Lower lobe of right lung (tissue), 2 donors: ENCODE measurements around the gene DLL3. TPM values are rescaled to one million over a fixed set of nuclear protein-coding genes. Genes with fewer than 3 reads are reported as not detected.
"Not testable (repeated sequence)": the region's sequence is repeated elsewhere in the genome, so short reads cannot be mapped to it uniquely, and the experiment has no call there.

ENCODE experiments used
- ATAC-seq, 2 donors: fragments of 200-7000 bp; cut with Tn5 transposase; one replicate each; pipeline ENCODE4 v1.9.1; 2020 to 2022; ENCODE audit warnings: mild to moderate bottlenecking in 2 of 2, moderate library complexity in 2 of 2
- DNase-seq: peaks from one replicate; pipeline ENCODE4 v3.0.0-alpha.2; 2020
- H3K27ac ChIP-seq: fragments of 200-600 bp; one replicate; pipeline ENCODE4 v1.8.0; 2022
- H3K27me3 ChIP-seq: fragments of 200-600 bp; one replicate; pipeline ENCODE4 v1.8.0; 2022; ENCODE audit warnings: low read depth
- H3K36me3 ChIP-seq: fragments of 200-600 bp; one replicate; pipeline ENCODE4 v1.8.0; 2022; ENCODE audit warnings: mild to moderate bottlenecking
- H3K4me1 ChIP-seq: fragments of 200-600 bp; one replicate; pipeline ENCODE4 v1.8.0; 2022
- H3K4me3 ChIP-seq: fragments of 200-600 bp; one replicate; pipeline ENCODE4 v1.8.0; 2022; ENCODE audit warnings: mild to moderate bottlenecking
- H3K9me3 ChIP-seq: fragments of 200-600 bp; one replicate; pipeline ENCODE4 v1.8.0; 2022
- intact Hi-C: fragments of 100-400 bp; cut with DNase I; formaldehyde crosslinking; loops from one replicate; pipeline ENCODE4 v1.11.0; 2022
- total RNA-seq: library from RNA; stranded (reverse); fragmentation: NEBNext Ultra II Directional; extraction: Animal tissue kit (Norgen Biotek cat#: 25700); gene quantifications from one replicate; pipeline ENCODE4 v1.2.1, GENCODE V29; 2021
- TF ChIP-seq, protein P1 (sequence below): fragments of 200-600 bp; IDR thresholded peaks from one replicate; pipeline ENCODE4 v1.8.0; 2022; ENCODE audit warnings: antibody characterized with exemption, mild to moderate bottlenecking
- donor health status: DM: no; HTN: yes; CAD: no; lungs with severe emphysema.

The DLL3 gene
- total RNA-seq, 1 donor from 2014 or later = not detected

DNA sequence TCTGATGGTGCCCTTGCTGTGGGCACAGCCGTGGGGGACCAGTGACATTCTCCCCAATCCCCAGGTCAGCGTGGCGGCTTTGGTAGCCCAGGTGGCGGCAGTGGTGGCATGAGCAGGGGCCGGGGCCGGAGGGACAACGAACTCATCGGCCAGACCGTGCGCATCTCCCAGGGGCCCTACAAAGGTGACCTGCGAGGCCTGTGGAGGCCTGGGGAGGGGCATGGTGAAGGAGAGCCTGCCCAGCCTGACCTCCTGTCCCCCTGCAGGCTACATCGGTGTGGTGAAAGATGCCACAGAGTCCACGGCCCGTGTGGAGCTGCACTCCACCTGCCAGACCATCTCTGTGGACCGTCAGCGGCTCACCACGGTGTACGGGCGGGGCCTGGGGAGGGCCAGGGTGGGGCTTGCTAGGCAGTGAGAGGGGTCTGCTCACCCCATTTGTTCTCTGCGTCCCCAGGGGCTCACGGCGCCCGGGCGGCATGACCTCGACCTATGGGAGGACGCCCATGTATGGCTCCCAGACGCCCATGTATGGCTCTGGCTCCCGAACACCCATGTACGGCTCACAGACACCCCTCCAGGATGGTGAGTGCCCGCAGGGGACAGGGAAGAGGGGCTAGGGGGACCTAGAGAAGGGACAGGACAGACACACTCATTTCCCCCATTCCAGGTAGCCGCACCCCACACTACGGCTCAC lies 25.9 kb upstream of the DLL3 start:
- H3K27ac ChIP-seq = no peak overlapping the region
- TF ChIP-seq, protein P1, sequence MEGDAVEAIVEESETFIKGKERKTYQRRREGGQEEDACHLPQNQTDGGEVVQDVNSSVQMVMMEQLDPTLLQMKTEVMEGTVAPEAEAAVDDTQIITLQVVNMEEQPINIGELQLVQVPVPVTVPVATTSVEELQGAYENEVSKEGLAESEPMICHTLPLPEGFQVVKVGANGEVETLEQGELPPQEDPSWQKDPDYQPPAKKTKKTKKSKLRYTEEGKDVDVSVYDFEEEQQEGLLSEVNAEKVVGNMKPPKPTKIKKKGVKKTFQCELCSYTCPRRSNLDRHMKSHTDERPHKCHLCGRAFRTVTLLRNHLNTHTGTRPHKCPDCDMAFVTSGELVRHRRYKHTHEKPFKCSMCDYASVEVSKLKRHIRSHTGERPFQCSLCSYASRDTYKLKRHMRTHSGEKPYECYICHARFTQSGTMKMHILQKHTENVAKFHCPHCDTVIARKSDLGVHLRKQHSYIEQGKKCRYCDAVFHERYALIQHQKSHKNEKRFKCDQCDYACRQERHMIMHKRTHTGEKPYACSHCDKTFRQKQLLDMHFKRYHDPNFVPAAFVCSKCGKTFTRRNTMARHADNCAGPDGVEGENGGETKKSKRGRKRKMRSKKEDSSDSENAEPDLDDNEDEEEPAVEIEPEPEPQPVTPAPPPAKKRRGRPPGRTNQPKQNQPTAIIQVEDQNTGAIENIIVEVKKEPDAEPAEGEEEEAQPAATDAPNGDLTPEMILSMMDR = no peak
- H3K4me1 ChIP-seq = no peaks in the 10 kb centered on the region
- H3K4me3 ChIP-seq = no peak overlapping the region
- H3K36me3 ChIP-seq = peaks cover 91% of the 10 kb centered on the region
- ATAC-seq (peak in 1 of 2 donors; percentile 6), DNase-seq (no peak)
- intact Hi-C loops = no loop called here
- no peaks in the 10 kb centered on the region for H3K9me3 ChIP-seq
- H3K27me3 ChIP-seq = no peaks in the 10 kb centered on the region

DNA sequence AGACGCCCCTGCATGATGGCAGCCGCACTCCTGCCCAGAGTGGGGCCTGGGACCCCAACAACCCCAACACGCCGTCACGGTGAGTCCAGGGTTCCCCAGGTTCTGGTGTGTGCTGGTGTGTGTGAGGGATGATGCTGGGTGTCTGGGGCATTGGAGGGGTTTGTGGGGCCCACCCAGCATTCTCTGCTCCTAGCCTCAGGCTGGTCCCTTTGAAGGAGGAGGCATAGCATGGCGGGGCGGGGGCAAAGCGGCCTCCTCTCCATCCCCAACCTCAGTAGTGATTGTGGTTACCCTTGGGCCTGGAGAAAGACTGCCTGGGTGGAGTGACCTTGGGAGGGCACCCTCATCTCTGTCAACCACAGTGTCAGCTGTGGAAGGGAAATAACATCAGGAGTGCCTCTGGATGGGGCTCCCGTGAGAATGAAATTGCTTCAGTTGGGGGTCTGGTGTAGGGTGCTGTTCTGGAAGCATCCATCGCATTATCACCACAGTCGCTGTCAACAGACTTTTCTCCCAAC lies 25.2 kb upstream of the DLL3 start:
- intact Hi-C loops = no loop called here
- no peak overlapping the region for H3K4me3 ChIP-seq
- no peak overlapping the region for H3K27ac ChIP-seq
- TF ChIP-seq, protein P1 = no peak
- ATAC-seq (no peak), DNase-seq (no peak)
- H3K4me1 ChIP-seq = no peaks in the 10 kb centered on the region
- H3K27me3 ChIP-seq = no peaks in the 10 kb centered on the region
- H3K36me3 ChIP-seq = peaks cover 85% of the 10 kb centered on the region
- no peaks in the 10 kb centered on the region for H3K9me3 ChIP-seq

DNA sequence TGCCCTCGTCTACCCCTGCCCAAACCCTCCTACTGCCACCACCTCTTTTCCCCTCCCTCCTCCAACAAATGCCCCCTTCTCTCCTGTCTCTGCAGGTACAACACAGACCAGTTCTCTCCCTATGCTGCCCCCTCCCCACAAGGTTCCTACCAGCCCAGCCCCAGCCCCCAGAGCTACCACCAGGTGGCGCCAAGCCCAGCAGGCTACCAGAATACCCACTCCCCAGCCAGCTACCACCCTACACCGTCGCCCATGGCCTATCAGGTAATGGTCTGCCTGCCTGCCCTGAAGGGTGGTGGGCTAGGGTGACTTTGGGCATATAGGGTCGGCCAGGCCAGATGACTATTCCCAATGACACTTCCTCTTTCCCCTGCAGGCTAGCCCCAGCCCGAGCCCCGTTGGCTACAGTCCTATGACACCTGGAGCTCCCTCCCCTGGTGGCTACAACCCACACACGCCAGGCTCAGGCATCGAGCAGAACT lies 24.6 kb upstream of the DLL3 start:
- TF ChIP-seq, protein P1 = peak; percentile 66
- Histone ChIP-seq H3K27ac (no peak overlapping the region), H3K9me3 (no peaks in the 10 kb centered on the region), H3K36me3 (peaks cover 78% of the 10 kb centered on the region), H3K4me1 (no peaks in the 10 kb centered on the region), H3K27me3 (no peaks in the 10 kb centered on the region), H3K4me3 (no peak overlapping the region)
- DNase-seq (peak; percentile 72), ATAC-seq (peak; percentile 72 to 74)
- intact Hi-C loops = no loop called here

GRCh38 chr19:39475748-39476147 lies 23.0 kb upstream of the DLL3 start:
- H3K27ac ChIP-seq = no peak overlapping the region
- no peaks in the 10 kb centered on the region for H3K9me3 ChIP-seq
- TF ChIP-seq, protein P1 = no peak
- no peak for ATAC-seq
- H3K27me3 ChIP-seq = no peaks in the 10 kb centered on the region
- DNase-seq = no peak
- H3K4me1 ChIP-seq = peaks cover 9% of the 10 kb centered on the region
- intact Hi-C loops = no loop called here
- H3K4me3 ChIP-seq = no peak overlapping the region
- H3K36me3 ChIP-seq = peaks cover 62% of the 10 kb centered on the region

DNA sequence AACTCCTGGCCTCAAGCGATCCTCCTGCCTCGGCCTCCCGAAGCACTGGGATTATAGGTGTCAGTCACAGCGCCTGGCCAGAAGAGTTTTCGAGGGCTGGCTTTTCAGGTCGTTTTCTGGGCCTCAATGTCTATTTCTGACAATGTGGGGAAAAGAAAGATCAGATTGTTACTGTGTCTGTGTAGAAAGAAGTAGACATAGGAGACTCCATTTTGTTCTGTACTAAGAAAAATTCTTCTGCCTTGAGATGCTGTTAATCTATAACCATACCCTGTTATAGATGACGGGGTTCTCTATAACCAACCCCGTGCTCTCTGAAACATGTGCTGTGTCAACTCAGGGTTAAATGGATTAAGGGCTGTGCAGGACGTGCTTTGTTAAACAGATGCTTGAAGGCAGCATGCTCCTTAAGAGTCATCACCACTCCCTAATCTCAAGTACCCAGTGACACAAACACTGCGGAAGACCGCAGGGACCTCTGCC lies 19.4 kb upstream of the DLL3 start:
- H3K4me3 ChIP-seq = peak overlapping the region; percentile 99
- DNase-seq, intact Hi-C loops, H3K27me3 ChIP-seq, H3K9me3 ChIP-seq: not testable (repeated sequence)
- peaks cover 21% of the 10 kb centered on the region for H3K4me1 ChIP-seq
- ATAC-seq = peak; percentile 9 to 50
- peaks cover 38% of the 10 kb centered on the region for H3K36me3 ChIP-seq
- H3K27ac ChIP-seq = peak overlapping the region; percentile 85

GRCh38 chr19:39479916-39480315 lies 18.8 kb upstream of the DLL3 start:
- TF ChIP-seq, protein P1 = no peak
- Histone ChIP-seq H3K9me3 (no peaks in the 10 kb centered on the region), H3K4me3 (peak overlapping the region; percentile 99), H3K36me3 (peaks cover 38% of the 10 kb centered on the region), H3K27ac (peak overlapping the region; percentile 85), H3K4me1 (peaks cover 21% of the 10 kb centered on the region), H3K27me3 (no peaks in the 10 kb centered on the region)
- DNase-seq (no peak), ATAC-seq (no peak)
- intact Hi-C loops = no loop called here
